Lung (tissue), 12 donors: Measurements from ENCODE around the gene SLBP. TPM values are rescaled to one million over a fixed set of nuclear protein-coding genes. Genes with fewer than 3 reads are reported as not detected.

Source experiments
- ATAC-seq: fragments of 200-7000 bp; cut with Tn5 transposase; one replicate; pipeline ENCODE4 v1.9.1; 2020; ENCODE audit warnings: moderate number of reproducible peaks; ENCODE audit not compliant: insufficient read depth, low FRiP score
- DNase-seq, 3 donors: peaks; one replicate each; pipeline ENCODE4 v3.0.0-alpha.2; 2013 to 2017
- H3K27ac ChIP-seq, 2 donors: one replicate each; pipeline ENCODE4 v1.5.1; 2013; ENCODE audit warnings: mild to moderate bottlenecking in 2 of 2, moderate library complexity in 2 of 2, control low read depth in 1 of 2, inconsistent platforms in 1 of 2, low read depth in 1 of 2, low read length in 1 of 2
- H3K27me3 ChIP-seq, 3 donors: one replicate each; pipeline ENCODE4 v1.5.1; 2013; ENCODE audit warnings: low read length in 2 of 3; ENCODE audit not compliant: control insufficient read depth in 3 of 3, insufficient read depth in 3 of 3
- H3K36me3 ChIP-seq, 4 donors: one replicate each; pipeline ENCODE4 v1.5.1; 2013; ENCODE audit warnings: low read length in 4 of 4, mild to moderate bottlenecking in 1 of 4, moderate library complexity in 1 of 4; ENCODE audit not compliant: control insufficient read depth in 4 of 4, insufficient read depth in 4 of 4
- H3K4me1 ChIP-seq, 5 donors: one replicate each; pipeline ENCODE4 v1.5.1; 2013; ENCODE audit warnings: low read length in 5 of 5, mild to moderate bottlenecking in 2 of 5, moderate library complexity in 1 of 5; ENCODE audit not compliant: control insufficient read depth in 5 of 5, insufficient read depth in 5 of 5
- H3K4me3 ChIP-seq: one replicate; pipeline ENCODE4 v1.5.1; 2013; ENCODE audit warnings: mild to moderate bottlenecking, control low read depth, moderate library complexity
- H3K9ac ChIP-seq, 2 donors: one replicate each; pipeline ENCODE4 v1.5.1; 2013; ENCODE audit warnings: low read length in 2 of 2, control low read depth in 1 of 2; ENCODE audit not compliant: insufficient read depth in 1 of 2
- H3K9me3 ChIP-seq, 4 donors: one replicate each; pipeline ENCODE4 v1.5.1; 2013; ENCODE audit warnings: low read length in 3 of 4, mild to moderate bottlenecking in 1 of 4, moderate library complexity in 1 of 4; ENCODE audit not compliant: control insufficient read depth in 4 of 4, insufficient read depth in 3 of 4
- CTCF ChIP-seq: IDR thresholded peaks from 2 replicates; pipeline ENCODE4 v1.5.1; 2012; ENCODE audit warnings: mild to moderate bottlenecking; ENCODE audit errors: control extremely low read depth, extremely low read depth
- WGBS, 2 donors: extraction: QIAGEN DNeasy Blood & Tissue Kit; methylation state at CpG; one replicate each; pipeline ENCODE4 v1.1.7; 2013; 5-methylcytosine and 5-hydroxymethylcytosine counted together
- polyA plus RNA-seq, 2 donors: library from polyadenylated mRNA; stranded (reverse); fragments of 200-250 nt; gene quantifications; one replicate each; pipeline ENCODE4 v1.2.1, GENCODE V29; 2013
- total RNA-seq, 2 donors: library from RNA; depleted of rRNA in 1 of 2; stranded (reverse); fragments of >200 nt in 1 of 2; gene quantifications; one replicate each; pipeline ENCODE4 v1.2.1, GENCODE V29; 2014 to 2021
- donor health status: control.
- donor health status: control.
- donor health status: Bipolar disorder and iron deficiency.
- donor health status: healthy.
- donor health status: DM: yes; HTN: yes; CAD: no.

The SLBP gene
- total and polyA plus RNA-seq, 4 donors, result 34.9 to 43.2 (median 34.9) TPM

DNA sequence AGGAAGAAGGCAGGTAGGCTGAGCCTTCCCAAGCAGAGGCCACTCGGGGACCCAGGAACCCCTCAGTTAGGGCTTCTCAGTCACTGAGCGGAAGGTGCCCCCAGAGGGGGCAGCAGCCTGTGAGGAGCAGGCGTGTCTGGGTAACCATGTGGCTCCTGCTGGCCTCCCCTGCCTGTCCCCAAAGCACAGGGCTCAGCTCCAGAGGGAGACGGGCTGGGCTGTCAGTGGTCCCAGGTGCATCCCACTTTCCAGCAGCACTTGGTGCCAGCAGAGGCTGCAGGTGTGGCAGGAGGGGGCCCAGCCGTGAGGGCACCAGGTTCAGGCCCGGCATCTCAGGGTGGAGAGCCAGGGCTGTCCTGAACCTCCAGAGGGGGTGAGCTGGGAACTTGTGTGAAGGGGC lies 31.9 kb upstream of the SLBP start:
- Histone ChIP-seq H3K9ac (no peak overlapping the region), H3K9me3 (peaks cover 0 to 3% (median 0%) of the 10 kb centered on the region in 4 donors), H3K36me3 (peaks cover 0 to 27% (median 6%) of the 10 kb centered on the region in 4 donors), H3K27me3 (no peaks in the 10 kb centered on the region), H3K27ac (no peak overlapping the region), H3K4me3 (no peak overlapping the region), H3K4me1 (peaks cover 0 to 9% (median 0%) of the 10 kb centered on the region in 5 donors)
- DNase-seq (no peak), ATAC-seq (no peak)
- 90 to 91% methylated on average over 6 of the region's 6 CpGs for WGBS, 2 donors
- no peak for TF ChIP-seq CTCF

GRCh38 chr4:1743551-1743950 lies 31.4 kb upstream of the SLBP start:
- Histone ChIP-seq H3K36me3 (peaks cover 0 to 27% (median 8%) of the 10 kb centered on the region in 4 donors), H3K4me1 (peaks cover 0 to 8% (median 0%) of the 10 kb centered on the region in 5 donors), H3K9ac (no peak overlapping the region), H3K4me3 (no peak overlapping the region), H3K9me3 (peaks cover 0 to 5% (median 0%) of the 10 kb centered on the region in 4 donors), H3K27ac (no peak overlapping the region), H3K27me3 (no peaks in the 10 kb centered on the region)
- 76 to 91% methylated on average over 12 of the region's 12 CpGs for WGBS, 2 donors
- DNase-seq (no peak), ATAC-seq (no peak)
- no peak for TF ChIP-seq CTCF

DNA sequence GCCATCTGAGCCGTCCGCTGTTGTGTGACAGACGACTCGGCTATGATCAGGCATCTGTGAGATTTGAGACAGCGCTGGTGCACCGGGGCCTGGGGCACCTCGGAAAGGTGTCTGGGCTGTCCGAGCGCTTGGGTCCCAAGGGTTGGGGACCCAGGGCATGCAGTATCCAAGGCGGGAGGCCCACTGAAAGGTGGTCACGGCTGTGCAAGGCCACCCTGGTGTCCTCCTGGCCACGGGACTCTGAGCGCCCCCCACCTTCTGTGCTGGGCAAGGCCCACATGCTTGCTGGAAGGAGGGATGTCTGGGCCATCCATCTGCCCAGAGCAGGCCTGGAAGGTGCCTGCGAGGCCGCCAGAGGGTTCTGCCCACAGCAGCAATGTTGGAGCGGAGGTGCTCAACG lies 29.1 kb upstream of the SLBP start:
- no peak for DNase-seq
- no peak overlapping the region for H3K4me3 ChIP-seq
- 91 to 94% methylated on average over 17 of the region's 17 CpGs for WGBS, 2 donors
- TF ChIP-seq CTCF, result no peak
- peaks cover 0 to 17% (median 0%) of the 10 kb centered on the region in 4 donors for H3K9me3 ChIP-seq
- H3K36me3 ChIP-seq, result peaks cover 2 to 43% (median 21%) of the 10 kb centered on the region in 4 donors
- no peaks in the 10 kb centered on the region for H3K4me1 ChIP-seq
- no peak overlapping the region for H3K9ac ChIP-seq
- H3K27ac ChIP-seq, result no peak overlapping the region
- no peaks in the 10 kb centered on the region for H3K27me3 ChIP-seq
- no peak for ATAC-seq

DNA sequence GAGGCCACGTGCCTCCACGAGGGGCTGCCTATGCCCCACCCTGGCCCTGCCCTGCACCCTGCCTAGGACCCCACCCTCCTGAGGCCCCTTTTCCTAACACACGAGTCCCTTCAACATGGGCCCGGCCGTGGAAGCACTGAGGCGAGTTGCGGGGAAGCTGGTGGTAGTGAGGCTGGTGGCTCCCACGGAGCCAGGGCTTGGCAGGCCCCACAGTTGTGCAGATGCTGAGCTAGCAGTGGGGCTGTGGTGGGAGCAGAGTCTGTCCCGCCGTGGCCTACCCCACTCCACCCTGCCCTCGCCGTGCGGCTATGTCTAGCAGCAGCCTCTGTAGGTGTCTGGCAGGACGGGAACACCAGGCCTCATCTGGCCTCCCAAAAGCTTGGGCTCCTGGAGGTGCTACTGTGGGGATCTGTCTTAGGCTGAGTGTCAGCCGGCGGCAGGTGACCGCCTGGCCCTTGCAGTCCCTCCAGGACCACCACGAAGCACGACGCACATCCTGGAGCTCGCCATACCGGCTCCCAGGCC lies 28.0 kb upstream of the SLBP start:
- WGBS, 2 donors, result 93 to 95% methylated on average over 22 of the region's 22 CpGs
- DNase-seq (no peak), ATAC-seq (no peak)
- Histone ChIP-seq H3K27me3 (no peaks in the 10 kb centered on the region), H3K9me3 (peaks cover 0 to 17% (median 0%) of the 10 kb centered on the region in 4 donors), H3K4me3 (no peak overlapping the region), H3K9ac (no peak overlapping the region), H3K36me3 (peaks cover 5 to 46% (median 26%) of the 10 kb centered on the region in 4 donors), H3K4me1 (no peaks in the 10 kb centered on the region), H3K27ac (no peak overlapping the region)
- TF ChIP-seq CTCF, result no peak
